ENCODE measurements around the gene RRAGD.
"Not testable (repeated sequence)": the region's sequence is repeated elsewhere in the genome, so short reads cannot be mapped to it uniquely, and the experiment has no call there.

The RRAGD gene

DNA sequence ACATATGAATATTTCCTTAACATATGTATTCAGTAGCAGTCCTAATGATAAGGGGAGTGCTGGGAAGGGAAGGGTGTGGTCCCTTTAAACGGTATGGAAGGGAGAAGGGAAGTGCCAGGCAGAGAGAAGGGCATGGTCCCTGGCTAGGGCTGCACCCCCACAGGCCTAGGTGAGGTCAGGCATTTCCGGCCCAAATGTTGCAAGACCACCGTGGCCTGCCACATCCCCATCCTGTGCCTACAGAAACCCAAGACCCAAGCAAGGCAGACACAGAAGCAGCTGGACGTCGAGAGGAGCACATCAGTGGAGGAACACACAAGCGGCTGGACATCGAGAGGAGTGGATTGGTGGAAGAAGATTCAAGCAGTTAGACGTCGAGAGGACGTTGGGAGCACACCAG is 5.9 kb downstream of the RRAGD start:
- TF ChIP-seq, protein P1, sequence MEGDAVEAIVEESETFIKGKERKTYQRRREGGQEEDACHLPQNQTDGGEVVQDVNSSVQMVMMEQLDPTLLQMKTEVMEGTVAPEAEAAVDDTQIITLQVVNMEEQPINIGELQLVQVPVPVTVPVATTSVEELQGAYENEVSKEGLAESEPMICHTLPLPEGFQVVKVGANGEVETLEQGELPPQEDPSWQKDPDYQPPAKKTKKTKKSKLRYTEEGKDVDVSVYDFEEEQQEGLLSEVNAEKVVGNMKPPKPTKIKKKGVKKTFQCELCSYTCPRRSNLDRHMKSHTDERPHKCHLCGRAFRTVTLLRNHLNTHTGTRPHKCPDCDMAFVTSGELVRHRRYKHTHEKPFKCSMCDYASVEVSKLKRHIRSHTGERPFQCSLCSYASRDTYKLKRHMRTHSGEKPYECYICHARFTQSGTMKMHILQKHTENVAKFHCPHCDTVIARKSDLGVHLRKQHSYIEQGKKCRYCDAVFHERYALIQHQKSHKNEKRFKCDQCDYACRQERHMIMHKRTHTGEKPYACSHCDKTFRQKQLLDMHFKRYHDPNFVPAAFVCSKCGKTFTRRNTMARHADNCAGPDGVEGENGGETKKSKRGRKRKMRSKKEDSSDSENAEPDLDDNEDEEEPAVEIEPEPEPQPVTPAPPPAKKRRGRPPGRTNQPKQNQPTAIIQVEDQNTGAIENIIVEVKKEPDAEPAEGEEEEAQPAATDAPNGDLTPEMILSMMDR (IDR thresholded peaks at IDR 0.05; ENCODE audit: control insufficient read depth, extremely low read depth, insufficient read depth), result no peak
- H3K4me3 ChIP-seq (ENCODE audit: low read depth, low read length), result no peak overlapping the region
- DNase-seq (ENCODE audit: low read depth), result no peak

DNA sequence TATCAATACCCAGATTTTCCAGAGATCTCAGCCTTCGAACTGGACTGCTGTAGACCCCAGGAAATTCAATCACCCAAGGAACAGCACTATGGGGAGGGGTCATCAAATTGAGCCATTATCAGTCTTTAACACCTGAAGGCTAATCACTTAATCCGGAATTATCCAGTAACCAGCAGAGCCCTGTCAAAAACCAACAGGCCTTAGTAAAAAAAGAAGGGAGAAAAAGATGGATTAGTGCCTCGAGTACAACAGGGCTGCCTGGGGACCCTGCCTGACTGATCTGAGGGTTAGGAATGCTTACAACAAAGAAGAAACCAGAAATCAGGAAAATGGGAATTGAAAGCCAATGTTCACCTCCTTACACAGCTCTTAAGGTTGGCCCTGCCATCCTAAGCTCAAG is 7.6 kb downstream of the RRAGD start:
- no peak for DNase-seq (ENCODE audit: low read depth)
- TF ChIP-seq, protein P1 (IDR thresholded peaks at IDR 0.05; ENCODE audit: control insufficient read depth, extremely low read depth, insufficient read depth), result no peak
- H3K4me3 ChIP-seq (ENCODE audit: low read depth, low read length), result no peak overlapping the region

DNA sequence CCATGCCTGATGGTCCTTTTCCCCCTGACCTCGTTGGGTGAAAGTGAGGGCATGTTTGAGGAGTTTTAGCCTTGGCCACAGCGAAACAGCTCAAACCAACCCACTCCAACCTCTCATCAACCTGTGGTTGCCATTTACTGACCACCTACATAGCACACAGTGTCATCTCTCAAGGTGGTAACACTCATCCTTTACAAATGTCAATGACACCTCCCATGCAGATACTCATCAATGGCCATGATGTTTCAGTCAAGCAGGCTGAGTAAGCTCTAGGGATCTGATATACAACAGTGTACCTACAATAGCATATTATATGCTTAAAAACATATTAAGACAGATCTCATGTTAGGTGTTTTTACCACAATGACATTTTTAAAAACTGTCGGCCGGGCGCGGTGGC is 9.3 kb downstream of the RRAGD start:
- DNase-seq (ENCODE audit: low read depth), result no peak
- TF ChIP-seq, protein P1 (IDR thresholded peaks at IDR 0.05; ENCODE audit: control insufficient read depth, extremely low read depth, insufficient read depth), result no peak
- no peak overlapping the region for H3K4me3 ChIP-seq (ENCODE audit: low read depth, low read length)

DNA sequence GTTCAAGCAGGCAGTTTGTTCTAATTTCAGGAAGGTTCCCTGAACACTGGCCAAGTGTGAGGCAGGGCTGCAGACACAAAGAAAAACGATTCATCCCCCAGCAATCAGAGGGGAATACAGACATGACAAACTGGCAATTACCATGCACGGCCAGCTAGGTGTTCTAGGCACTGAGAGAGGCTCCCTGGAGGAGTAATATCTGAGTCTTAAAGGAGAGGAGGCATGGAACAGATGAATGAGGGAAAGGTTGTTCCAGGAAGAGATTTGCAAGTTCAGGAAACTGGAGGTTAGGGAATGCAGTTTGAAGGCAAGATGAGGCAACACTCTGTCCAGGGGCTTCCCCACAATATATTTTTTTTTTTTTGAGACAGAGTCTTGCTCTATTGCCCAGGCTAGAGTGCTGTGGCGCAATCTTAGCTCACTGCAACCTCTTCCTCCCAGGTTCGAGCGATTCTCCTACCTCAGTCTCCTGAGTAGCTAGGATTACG is 11.1 kb downstream of the RRAGD start:
- H3K4me3 ChIP-seq (ENCODE audit: low read depth, low read length), result no peak overlapping the region
- no peak for DNase-seq (ENCODE audit: low read depth)
- TF ChIP-seq, protein P1 (IDR thresholded peaks at IDR 0.05; ENCODE audit: control insufficient read depth, extremely low read depth, insufficient read depth), result no peak

DNA sequence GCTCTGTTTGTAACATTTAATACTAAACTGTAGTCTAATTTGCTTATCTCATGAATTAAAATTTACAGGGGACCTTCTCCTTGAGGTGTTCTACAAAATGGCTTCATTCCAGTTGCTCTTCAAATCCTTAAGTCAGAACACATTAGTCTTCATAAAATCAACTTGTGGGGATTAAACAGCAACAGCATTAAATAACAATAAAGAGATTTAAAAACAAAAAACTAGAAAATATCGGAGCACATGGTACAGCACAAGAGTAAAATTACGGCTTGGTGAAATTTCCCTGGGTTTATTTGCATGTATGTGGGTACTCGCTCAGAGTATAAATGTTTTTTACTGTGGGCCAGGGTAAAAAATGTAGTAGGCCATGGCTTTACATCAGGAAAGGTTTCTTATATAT is 12.0 kb downstream of the RRAGD start:
- no peak for DNase-seq (ENCODE audit: low read depth)
- H3K4me3 ChIP-seq (ENCODE audit: low read depth, low read length), result no peak overlapping the region
- TF ChIP-seq, protein P1 (IDR thresholded peaks at IDR 0.05; ENCODE audit: control insufficient read depth, extremely low read depth, insufficient read depth), result no peak

DNA sequence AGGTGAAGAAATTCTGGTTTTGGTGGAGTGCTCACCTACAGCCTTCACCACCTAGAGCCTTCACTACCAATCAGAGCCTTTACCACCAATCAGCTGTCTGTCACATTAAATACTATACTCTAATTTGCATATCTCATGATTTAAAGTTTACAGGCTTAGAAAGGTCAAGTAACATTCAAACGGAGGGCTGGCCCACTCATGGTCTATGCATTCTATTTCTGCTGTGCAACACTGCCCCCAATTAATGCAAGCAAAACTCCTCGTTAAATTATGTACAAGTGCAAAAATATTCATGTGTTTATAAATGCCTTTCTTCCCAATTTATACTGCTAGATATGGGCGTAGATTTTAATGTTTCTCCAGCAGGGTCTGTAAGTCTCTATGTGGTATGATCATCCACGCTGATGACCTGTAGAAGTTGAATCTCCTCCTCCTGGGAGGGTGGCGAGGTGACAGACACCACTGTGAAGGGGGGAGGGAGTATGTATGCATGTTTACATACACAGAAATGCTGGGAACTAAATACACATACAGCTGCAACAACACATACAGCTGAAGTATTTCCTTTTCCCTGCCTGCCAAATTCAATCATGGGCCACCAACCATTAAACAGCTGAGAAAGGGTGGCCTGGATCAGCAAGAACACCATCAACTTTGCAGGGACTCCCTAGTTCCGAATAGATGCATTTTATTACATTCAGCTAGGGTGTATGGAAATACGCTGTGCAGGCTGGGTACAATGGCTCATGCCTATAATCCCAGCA is 13.1 kb downstream of the RRAGD start:
- no peak for DNase-seq (ENCODE audit: low read depth)
- no peak overlapping the region for H3K4me3 ChIP-seq (ENCODE audit: low read depth, low read length)
- TF ChIP-seq, protein P1 (IDR thresholded peaks at IDR 0.05; ENCODE audit: control insufficient read depth, extremely low read depth, insufficient read depth), result no peak

DNA sequence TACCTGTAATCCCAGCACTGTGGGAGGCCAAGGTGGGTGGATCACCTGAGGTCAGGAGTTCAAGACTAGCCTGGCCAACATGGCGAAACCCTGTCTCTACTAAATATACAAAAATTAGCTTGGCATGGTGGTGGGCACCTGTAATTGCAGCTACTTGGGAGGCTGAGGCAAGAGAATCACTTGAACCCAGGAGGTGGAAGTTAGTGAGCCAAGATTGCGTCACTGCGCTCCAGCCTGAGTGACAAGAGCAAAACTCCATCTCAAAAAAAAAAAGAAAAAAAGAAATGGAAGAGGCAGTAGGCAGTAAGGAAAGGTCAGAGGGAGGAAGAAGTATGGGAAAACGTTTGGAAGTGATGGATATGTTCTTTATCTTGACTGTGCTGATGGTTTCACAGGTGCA is 14.2 kb downstream of the RRAGD start:
- not testable (repeated sequence) for DNase-seq (ENCODE audit: low read depth)

More for the DNA sequence above, 14.2 kb downstream of the RRAGD start:
- H3K4me3 ChIP-seq (ENCODE audit: low read depth, low read length), result not testable (repeated sequence)
